ENCODE measurements around the gene ZNF771.
"Not testable (repeated sequence)": the region's sequence is repeated elsewhere in the genome, so short reads cannot be mapped to it uniquely, and the experiment has no call there.

Gene ZNF771

GRCh38 chr16:30376461-30376902, 30.9 kb upstream of the ZNF771 start:
- DNase-seq (ENCODE audit: low spot score), result no peak

GRCh38 chr16:30377050-30377811, 30.2 kb upstream of the ZNF771 start:
- no peak for DNase-seq (ENCODE audit: low spot score)

DNA sequence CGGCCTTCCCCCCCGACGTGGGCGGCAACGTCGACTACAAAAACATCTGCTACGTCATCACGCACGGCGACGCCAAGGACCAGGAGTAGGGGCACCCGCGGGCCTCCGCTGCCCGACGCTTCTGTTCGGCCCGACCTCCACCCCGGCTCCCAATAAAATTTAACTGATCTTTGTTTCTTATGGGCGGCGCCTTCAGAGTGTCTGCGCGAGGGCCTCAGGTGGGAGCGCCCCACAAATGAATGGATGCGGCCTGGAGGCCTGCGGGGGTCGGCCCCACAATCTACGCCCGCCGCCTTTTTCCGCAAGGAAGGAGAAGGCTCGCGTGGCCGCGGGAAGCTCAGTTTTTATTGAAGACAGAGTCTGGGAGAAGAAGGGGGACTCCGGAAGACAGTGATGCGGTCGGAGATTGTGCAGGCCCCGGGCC, 29.6 kb upstream of the ZNF771 start:
- peak; percentile 92 for DNase-seq (ENCODE audit: low spot score)

GRCh38 chr16:30378236-30379157, 28.9 kb upstream of the ZNF771 start:
- DNase-seq (ENCODE audit: low spot score), result peak; percentile 95

- DNase-seq (ENCODE audit: low spot score), result no peak
These were observed 28.1 kb upstream of the ZNF771 start for GRCh38 chr16:30379158-30379783.

DNA sequence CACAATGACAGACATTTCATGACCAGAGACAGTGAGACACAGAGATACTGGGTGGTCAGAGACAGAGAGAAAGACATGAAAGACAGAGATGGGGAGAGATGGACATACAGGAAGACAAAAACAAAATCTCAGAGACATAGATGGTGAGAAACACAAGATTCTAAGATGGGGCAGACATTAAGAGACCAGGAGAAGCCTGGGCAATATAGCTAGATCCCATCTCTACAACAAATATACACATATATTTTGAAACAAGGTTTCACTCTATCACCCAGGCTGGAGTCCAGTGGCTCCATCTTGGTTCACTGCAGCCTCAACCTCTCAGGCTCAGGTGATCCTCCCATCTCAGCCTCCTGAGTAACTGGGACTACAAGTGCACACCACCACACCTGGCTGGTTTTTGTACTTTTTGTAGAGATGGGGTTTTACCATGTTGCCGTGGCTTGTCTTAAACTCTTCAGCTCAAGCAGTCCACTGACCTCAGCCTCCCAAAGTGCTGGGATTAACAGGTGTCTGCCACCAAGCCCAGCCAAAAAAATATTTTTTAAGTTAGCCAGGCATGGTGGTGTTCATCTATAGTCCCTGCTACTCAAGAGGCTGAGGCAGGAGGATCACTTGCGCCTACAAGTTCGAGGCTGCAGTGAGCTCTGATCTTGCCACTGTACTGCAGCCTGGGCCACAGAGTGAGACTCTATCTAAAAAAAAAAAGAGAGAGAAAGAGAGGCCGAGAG, 27.2 kb upstream of the ZNF771 start:
- DNase-seq (ENCODE audit: low spot score), result no peak

DNA sequence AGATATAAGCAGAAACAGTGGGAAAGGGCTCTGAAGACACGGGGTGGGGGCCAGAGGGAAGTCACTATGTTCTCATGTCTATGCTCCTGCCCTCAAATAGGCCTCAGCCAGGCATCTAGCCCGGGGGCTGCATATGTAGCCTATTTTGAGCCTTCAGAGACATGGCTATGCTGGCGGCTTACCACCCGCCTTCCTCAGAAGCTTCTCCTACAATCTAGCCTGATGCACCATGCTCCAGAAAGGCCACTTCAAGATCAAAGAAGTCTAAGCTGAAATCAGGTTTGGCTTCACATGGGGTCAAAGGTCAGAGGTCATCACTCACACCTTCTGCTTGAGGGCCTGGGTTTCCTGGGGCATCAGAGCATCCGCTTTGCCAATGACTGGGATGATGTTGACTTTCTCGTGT, 26.6 kb upstream of the ZNF771 start:
- no peak for DNase-seq (ENCODE audit: low spot score)

DNA sequence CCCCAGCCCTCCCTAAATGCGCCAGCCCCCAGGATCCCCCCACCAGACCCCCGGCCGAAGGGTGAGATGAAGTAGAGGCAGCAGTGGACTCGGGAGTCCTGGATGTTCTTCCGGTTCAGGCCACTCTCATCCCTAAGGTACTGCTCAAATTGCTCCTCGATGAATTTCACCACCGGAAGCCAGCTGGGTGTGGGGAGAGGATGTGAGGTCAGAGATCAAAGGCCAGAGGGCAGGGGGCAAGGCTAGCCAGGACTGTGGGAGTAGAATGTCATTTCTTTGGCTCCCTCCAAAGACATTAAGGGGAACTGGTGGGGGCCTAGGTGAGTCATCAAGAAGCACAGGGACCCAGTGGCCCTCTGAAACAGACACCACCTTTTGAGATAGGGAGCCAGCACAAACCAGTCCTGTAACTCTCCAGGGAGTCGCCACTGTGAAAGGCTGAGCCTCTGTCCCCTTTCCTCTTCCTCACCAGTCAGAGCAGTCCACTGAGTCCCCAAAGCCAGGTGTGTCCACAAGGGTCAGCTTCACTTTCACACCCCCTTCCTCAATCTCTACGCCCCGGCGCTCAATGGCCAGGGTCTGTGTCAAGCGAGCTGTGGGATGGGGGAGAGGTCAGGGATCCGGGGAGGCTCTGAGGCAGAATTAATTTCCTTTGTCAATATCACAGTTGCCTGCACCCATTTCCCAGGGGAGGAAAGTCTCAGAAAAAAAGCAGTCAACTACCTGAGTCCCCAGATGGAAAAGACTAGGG, 25.9 kb upstream of the ZNF771 start:
- no peak for DNase-seq (ENCODE audit: low spot score)

DNA sequence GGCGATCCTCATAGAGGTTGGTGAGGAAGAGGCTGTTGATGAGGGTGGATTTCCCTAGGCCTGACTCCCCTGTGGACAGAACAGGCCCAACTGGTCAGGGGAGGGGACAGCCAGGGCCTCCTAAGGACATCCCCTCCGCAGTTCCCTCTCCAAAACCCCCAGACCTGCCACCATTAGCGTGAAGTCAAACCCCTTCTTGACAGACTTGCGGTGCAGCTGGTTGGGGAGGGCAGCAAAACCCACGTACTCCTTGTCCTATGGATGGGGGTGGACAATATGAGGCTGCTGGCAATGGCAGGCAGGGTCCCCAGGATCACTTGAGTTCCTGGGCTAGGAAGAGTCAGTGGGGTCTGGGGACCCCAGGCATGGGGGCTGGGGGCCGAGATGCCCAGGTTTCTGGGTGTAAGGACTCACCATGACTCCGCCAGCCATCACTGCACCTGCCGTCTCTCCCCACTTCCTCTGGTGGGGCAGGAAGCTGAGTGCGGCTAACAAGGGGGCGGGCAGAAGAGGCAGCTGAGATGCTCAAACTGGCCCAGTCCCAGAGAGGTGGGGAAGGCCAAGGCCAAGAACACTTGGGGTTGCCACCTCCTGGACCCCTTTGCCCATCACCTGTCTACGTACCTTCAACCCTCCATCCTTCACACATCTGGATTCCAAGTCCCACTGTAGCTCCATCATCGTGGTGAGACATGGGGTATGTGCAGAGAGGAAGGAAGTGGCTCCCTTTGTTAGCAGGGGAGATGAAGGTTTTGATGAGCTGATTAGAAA, 25.1 kb upstream of the ZNF771 start, which contains the start of gene SEPTIN1:
Gene SEPTIN1, minus strand, starts transcription at position 451 of the 771 bp plus-strand sequence. Its CDS starts 19 bp downstream, at position 432.
- DNase-seq (ENCODE audit: low spot score), result no peak

DNA sequence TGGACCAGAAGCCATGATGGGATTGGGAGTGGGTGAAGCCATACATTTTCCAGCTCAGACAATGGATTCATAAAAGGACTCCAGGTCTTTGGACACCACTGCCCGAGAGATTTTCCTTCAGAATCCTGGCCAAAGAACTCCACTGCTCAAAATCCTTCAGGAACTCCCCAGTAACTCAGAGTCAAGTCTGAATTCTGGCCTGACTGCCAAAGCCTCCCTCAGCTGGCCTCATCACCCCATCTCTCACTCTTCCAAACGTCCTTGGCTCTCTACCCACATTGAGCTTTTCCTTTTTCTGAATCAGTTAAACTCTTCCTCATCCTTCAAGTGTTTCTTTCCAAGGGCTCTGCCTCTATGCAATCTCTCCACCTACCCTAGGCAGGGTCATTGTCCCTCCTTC, 23.9 kb upstream of the ZNF771 start:
- DNase-seq (ENCODE audit: low spot score), result no peak

- peak; percentile 65 for DNase-seq (ENCODE audit: low spot score)
These were observed 12.7 kb upstream of the ZNF771 start for GRCh38 chr16:30394592-30395154.

DNA sequence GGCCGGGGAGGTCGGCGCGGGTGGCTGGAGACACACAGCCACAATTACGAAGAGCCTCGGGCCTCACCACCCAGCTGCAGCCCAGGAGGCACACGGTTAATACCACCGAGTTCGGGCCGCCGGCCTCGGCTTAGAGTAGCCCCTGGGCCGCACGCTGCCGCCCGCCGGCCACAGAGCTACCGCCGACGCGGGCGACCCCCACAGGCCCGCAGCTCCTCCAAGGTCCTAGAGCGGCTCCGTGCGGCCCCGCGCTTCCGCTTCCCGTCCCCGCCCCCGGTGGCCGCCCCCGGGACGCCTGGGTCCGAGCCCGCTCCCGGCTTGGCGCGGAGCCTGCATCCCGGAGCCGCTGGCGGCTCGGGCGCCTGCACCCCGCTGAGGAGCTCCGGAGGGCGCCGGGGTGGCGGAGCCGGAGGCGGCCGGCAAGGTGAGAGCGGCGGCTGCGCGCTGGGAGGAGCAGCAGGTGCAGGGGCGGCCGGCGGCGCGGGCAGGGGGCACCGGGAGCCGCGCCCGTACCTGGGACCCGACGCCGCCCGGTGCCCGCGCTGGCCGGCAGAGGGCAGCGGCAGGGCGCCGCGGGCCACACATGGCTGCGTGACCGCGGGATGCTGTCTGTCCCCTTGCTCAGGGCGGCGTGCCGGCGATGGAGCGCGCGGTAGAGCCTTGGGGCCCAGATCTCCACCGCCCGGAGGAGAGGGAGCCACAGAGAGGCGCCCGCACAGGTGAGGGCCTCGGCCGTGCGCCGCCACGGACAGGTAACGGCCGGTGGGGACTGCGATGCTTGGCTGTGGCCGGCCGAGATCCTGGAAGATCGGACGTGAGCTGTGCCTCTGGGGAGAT, 12.0 kb upstream of the ZNF771 start, which contains the start of gene ZNF48:
Gene ZNF48, plus strand, starts transcription at position 266 of the 837 bp plus-strand sequence. Its CDS starts 375 bp downstream, at position 641.
- DNase-seq (ENCODE audit: low spot score), result peak; percentile 89

DNA sequence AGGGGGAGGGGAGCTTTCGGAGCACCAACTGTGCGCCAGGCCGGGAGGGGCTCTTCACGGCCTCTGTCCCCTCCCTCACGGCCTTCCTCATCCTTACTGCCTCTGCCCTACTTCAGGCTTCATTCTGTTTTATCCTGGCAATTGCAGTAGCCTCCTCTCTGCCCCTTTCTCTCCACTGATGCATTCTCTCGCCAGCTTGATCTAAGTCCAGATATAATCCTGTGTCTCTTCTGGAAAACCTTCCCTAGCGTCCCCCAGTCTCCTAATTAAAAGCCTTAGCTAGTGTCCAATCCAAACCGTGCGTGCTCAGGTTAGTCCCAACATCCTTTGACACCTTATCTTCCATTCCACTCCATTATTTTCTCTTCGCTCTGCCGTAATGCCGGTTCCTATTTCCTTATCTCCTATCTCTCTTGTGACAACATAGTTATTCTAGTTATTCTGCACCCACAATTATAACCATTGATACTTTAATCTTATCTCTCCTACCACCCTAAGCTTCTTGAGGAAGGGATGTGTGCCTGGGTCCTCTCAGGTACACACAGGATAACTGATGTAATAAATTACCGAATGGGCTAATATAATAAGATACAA, 11.3 kb upstream of the ZNF771 start:
- DNase-seq (ENCODE audit: low spot score), result peak; percentile 59

DNA sequence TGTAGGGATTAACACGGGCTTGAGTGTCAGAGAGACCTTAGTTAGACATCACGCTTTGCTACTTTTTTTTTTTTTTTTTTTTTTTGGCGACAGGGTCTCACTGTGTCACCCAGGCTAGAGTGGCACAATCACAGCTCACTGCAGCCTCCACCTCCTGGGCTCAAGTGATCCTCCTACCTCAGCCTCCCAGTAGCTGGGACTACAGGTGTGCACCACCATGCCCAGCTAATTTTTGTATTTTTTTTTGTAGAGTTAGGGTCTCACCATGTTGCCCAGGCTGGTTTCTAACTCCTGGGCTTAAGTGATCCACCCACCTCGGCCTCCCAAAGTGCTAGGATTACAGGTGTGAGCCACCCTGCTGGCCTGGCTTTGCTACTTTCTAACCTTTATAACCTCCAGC, 10.8 kb upstream of the ZNF771 start:
- DNase-seq (ENCODE audit: low spot score), result not testable (repeated sequence)

- DNase-seq (ENCODE audit: low spot score), result no peak
These were observed 10.3 kb upstream of the ZNF771 start for GRCh38 chr16:30397056-30397455.

DNA sequence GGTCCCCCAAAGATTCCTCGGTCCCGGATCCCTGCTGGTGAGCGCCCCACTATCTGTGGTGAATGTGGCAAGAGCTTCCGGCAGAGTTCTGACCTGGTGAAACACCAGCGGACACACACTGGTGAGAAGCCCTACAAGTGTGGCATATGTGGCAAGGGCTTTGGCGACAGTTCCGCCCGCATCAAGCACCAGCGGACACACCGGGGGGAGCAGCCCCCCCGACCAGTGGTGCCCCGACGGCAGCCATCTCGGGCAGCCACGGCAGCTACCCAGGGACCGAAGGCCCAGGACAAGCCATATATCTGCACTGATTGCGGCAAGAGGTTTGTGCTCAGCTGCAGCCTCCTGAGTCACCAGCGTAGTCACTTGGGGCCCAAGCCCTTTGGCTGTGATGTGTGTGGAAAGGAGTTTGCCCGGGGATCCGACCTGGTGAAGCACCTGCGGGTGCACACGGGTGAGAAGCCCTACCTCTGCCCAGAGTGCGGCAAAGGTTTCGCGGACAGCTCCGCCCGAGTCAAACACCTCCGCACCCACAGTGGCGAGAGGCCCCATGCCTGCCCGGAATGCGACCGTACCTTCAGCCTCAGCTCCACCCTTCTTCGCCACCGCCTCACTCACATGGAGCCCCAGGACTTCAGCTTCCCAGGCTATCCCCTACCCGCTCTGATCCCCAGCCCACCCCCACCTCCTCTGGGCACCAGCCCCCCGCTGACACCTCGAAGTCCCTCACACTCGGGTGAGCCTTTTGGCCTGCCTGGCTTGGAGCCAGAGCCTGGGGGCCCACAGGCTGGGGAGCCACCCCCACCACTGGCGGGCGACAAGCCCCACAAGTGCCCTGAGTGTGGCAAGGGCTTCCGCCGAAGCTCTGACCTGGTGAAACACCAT, 9.4 kb upstream of the ZNF771 start:
- no peak for DNase-seq (ENCODE audit: low spot score)
